Renal cortical epithelial cell (primary cell): ENCODE measurements around the gene C14orf93. TPM values are rescaled to one million over a fixed set of nuclear protein-coding genes. Genes with fewer than 3 reads are reported as not detected.
A peak's percentile ranks its signal among the peaks of the same experiment; 100 is the strongest.

ENCODE experiments used
- DNase-seq: peaks from one replicate; pipeline ENCODE4 v3.0.0-alpha.2; 2011; ENCODE audit warnings: low read depth
- total RNA-seq: library from RNA; depleted of rRNA; stranded (reverse); fragments of >200 nt; gene quantifications from 2 replicates; pipeline ENCODE4 v1.2.3, GENCODE V29; 2014

Gene C14orf93
- total RNA-seq, 1 donor from 2014 or later = 16.2 TPM

DNA sequence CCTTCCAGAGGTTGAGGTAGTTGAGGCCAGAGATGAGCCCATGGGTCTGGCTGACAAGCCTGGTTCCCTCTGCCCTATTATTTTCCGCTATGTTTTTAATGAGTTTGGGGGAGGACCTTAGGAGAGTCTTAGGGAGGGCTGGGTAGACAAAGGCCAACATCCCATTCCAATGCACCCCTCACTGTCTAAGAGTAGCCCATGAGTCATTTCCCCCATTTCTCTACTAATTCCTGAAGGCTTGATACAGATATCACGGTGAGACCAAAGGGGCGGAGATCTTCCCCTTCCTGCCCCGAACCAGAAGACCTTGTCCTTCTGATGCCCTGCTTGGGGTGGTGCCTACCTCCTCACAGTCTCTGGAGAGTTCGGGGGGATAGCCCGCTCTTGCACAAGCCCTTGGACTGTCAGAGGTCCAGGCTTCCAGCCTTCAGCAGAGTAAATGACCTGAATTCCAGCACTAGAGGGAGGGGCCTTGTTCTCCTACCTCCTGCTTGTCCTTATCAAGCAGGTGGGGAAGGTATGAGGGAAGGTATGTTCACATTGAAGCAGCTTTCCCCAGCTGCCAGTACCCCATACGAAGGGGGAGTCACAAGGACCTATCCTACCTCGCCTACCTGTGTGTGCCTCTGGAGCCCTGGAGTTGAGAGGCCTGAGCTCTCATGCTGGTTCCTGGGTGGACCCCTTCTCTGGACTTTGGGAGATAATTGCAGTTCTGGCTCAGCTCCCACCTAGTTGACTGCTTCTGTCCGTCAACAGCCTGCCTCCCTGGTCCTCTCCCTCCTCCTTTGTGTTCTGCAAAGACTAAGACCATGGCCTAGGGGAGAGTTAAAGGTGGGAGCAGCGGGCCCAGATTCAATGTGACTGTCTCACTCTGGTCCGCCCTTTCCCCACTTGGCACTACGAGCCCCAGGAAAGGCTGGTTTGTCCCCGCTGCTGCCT lies 35.7 kb upstream of the C14orf93 start:
- no peak for DNase-seq

DNA sequence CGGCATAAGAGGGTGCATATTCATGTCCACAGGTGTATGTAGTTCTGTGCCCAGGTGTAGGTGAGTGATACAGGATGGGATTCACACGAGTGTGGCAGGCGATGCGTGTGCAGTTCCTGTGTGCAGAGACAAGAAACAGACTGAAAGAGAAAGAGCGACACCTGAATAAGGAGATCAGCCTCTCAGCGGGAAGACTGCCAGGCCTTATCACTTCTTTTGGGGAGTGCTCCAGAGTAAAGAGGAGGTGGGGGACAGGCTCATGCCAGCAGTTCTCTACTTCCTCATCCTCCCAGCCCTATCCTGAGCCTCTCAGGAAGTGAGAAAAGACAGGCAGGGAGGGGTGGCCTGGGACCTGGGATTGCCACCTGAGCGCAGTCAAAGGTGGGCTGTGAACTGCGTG lies 34.9 kb upstream of the C14orf93 start:
- DNase-seq = no peak

DNA sequence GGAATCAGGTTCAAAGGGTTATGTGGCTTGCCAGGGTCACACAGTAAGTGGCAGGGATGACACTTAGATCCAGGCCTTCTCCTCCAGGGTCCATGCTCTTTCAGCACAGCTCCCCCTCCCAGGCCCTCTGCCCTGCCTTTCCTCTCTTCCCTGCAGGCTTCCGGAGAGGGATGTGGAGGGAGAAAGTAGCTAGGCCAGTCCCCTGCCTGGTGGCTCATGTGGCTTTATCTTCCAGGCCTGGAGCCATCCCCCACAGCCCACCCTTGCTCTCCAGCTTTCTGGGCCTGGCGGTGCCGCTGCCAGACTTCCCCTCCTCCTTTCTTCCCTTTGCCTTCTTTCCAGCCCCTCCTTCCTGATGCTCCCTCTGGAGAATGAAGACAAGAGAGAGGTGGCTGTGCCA lies 33.8 kb upstream of the C14orf93 start:
- no peak for DNase-seq

DNA sequence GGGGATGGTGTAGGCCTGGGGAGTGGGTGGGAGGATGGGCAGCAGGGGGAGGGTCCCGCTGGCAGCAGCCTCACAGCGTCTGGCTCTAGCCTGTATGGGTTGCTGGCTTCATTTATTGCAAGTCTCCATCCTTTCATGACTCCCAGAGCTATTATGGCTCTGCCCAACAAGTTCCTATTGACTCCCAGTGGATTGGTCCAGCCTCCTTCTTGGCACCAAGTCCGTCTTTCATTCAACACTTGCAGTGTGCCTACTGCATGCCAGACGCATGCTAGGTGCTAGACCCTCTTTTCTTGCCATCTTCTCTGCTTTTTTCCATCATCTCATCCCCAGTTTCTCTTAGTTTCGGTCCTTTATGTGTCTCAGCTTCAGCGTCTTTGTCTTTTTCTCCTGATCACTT lies 33.2 kb upstream of the C14orf93 start:
- no peak for DNase-seq

DNA sequence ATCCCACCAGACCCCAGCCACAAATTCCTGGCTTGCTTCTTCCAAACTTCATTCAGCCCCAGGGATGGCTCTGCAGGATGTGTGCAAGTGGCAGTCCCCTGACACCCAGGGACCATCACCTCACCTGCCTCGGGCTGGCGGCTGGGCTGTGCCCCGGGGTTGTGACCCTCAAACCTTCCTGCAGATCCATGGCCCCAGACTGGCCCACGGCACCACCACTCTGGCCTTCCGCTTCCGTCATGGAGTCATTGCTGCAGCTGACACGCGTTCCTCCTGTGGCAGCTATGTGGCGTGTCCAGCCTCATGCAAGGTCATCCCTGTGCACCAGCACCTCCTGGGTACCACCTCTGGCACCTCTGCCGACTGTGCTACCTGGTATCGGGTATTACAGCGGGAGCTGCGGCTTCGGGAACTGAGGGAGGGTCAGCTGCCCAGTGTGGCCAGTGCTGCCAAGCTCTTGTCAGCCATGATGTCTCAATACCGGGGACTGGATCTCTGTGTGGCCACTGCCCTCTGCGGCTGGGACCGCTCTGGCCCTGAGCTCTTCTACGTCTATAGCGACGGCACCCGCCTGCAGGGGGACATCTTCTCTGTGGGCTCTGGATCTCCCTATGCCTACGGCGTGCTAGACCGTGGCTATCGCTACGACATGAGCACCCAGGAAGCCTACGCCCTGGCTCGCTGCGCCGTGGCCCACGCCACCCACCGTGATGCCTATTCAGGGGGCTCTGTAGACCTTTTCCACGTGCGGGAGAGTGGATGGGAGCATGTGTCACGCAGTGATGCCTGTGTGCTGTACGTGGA lies 32.4 kb upstream of the C14orf93 start, which contains the start of gene PSMB11:
Gene PSMB11 (plus strand): TSS at position 51 of the 804 bp plus-strand sequence. CDS start 14 bp downstream, at position 65.
- no peak for DNase-seq

DNA sequence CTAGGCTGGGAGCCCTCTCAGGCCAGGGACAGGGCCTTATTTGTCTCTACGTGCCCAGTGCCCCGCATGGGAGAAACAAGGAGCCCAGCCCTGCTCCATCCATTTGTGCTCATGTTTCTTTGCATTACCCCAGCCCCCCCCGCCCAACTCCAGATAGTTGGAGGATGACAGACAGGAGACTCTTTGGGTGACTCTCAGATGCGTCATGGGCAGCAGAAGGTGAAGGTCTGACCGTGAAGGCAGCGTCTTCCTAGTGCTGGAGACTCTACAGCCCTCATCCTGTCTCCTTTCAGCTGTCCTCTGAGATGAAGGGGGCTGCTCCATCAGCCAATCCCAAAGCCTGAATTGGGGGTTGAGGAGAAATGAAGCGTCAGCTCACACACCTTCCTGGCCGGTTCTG lies 31.8 kb upstream of the C14orf93 start:
- DNase-seq = no peak

DNA sequence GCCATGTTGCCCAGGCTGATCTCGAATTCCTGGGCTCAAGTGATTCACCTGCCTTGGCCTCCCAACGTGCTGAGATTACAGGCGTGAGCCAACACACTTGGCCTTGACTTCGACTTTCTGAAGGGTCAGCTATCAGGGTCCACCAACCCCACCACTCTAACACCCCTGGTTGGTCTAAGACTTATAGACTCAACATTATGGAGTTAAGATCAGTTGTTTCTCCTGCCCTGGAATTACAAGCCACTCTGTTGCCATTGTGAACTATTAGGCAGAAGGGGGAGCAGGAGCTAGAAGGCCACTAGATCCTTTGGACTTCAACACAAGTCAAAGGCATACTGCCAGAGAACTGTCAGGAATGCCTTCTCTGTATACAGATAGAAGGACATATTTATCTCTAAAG lies 30.2 kb upstream of the C14orf93 start:
- DNase-seq = no peak

DNA sequence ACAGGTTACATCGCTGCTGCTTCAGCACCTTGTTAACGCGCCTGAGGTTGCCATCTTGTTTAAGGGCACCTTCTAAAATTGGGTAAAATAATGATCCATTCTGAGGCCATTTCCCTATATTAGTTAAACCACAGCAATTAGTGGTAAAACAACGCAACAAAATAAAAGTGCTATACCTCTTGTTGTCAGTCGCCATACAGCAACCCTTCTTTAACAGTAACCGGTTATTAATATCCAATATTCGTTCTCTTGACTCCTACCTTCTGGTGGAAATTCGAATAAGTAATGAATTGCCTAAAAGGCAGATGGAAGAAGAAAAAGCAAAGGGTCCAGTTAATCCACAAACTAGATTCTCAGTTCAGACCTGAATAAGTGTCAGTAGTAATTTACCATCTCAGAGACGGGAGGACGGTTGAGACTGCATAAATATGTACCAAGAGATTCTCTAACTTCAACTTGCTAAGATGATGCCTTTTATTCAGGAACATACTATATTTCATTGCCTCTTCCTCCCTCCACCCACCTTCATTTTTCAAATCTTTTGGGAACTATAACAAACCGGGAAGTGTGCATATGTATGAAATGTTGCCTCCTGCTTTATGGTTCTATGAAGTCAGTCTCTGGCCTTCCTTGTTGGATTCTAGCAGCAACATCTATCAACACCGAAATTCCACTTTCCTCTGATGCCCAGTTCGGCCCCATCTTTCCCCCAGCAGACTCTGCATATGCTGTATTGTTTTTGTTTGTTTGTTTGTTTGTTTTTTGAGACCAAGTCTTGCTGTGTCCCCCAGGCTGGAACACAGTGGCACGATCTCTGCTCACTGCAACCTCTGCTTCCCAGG lies 25.6 kb upstream of the C14orf93 start:
- DNase-seq = no peak

DNA sequence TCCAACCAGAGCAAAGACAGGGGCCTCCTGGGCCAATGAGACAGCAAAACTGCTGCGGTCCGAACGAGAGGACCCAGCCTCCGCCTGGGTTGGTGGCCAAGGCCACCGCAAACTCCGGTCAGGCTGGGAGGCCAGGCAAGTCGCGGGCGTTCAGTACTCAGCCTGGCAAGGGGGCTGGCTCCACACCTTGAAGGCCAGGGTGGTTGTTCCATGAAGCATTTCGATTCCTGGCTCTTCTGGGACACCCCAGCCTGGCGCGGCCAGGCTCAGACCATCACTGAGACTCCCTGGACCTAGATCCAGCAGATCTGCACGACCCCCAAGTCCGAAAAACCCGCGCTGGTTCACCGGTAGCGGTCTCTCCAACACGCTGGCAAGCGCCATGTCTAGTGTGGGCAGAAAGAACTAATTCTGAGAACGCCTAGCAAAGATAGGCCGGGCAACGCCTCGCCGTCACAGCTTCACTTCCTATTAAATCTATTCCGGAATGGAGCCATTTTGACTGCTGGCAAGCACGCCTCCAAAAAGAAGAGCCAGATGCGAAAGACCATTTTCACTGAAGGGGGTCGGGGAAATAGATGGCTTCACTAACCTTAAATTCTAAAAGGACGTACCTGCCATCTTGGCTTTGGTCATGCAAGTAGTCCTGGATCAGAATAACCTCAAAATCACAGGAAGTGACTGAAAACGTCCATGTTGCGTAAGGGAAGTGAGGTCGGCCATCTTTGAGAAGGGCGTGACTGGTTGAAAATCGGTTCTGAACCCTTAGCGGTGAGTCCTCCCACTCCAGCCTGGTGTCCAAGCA lies 24.8 kb upstream of the C14orf93 start, which contains the start of gene PSMB5:
Gene PSMB5 (minus strand): TSS at position 403 of the 805 bp plus-strand sequence. CDS start 19 bp downstream, at position 384.
- DNase-seq = peak; percentile 97

DNA sequence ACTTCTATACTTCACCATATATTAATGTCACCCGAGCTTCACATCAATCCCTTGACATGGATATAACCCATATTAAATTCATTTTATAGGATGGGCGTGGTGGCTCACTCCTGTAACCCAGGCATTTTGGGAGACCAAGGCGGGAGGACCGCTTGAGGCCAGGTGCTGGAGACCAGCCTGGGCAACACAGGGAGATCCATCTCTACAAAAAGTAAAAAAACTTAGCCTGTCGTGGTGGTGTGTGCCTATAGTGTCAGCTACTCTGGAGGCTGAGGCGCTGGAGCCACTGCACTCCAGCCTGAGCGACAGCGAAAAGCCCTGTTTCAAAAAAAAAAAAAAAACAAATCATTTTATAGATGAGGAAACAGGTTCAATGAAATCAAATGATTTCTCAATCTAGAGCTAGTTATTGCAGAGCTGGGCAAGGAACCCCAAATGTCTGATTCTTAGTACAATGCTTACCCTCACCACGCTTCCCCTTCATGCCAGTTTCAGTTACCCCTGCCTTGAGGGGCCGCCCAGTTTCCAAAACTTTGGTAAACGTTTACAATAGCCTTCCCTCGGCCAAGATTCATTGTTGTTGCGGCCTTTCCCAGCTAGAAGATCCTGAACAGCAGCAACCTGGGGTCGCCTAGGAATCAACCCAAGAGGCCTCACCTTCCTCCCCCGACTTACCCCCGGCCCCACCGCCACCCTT lies 24.0 kb upstream of the C14orf93 start:
- no peak for DNase-seq

DNA sequence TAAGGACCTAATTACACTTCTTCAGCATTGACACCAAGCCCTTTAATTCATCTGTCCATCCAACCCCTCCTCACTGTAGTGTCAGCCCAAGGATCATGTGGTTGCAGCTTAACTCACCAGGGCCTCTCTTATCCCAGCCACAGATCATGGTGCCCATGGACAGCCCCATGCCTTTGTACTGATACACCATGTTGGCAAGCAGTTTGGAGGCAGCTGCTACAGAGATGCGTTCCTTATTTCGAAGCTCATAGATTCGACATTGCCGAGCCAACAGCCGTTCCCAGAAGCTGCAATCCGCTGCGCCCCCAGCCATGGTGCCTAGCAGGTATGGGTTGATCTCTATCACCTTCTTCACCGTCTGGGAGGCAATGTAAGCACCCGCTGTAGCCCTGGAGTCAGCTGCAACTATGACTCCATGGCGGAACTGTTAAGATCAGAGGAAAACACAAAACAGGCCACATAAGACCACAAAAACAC lies 23.3 kb upstream of the C14orf93 start:
- no peak for DNase-seq

DNA sequence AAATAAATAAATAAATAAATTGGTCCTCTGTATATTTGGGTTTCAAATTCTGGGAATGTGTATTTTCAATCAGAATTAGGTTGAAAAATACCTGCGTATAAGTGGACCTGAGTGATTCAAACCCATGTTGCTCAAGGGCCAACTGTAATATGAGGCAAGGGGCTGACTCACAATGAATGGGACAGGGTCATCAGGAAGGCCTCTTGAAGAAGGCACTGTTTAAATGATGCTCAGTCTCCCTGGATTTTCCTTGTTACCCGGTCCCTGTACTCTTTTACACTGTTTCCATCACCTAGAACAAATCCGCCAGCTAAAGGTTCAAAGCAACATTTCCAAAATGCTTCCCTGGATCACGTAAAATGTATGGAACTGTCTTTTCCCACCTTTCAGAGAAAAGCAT lies 21.0 kb upstream of the C14orf93 start:
- no peak for DNase-seq

DNA sequence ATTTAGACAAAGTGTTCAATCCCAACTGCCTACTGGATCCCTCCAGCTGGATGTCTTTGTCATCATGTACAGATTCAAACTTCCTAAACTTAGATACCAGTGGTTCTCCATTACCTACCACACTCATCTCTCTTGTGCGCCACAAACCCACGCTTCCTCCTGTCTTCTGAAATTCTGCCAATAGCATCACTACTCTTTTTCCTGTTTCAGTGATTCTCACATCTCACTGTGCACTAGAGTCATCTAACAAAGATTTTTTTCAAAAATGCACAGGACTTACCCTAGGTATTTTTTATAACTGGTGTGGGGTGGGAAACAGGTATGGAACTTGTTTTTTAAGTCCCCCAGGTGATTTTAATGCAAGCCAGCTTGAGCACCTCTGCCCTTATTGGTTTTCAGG lies 18.9 kb upstream of the C14orf93 start:
- DNase-seq = no peak

DNA sequence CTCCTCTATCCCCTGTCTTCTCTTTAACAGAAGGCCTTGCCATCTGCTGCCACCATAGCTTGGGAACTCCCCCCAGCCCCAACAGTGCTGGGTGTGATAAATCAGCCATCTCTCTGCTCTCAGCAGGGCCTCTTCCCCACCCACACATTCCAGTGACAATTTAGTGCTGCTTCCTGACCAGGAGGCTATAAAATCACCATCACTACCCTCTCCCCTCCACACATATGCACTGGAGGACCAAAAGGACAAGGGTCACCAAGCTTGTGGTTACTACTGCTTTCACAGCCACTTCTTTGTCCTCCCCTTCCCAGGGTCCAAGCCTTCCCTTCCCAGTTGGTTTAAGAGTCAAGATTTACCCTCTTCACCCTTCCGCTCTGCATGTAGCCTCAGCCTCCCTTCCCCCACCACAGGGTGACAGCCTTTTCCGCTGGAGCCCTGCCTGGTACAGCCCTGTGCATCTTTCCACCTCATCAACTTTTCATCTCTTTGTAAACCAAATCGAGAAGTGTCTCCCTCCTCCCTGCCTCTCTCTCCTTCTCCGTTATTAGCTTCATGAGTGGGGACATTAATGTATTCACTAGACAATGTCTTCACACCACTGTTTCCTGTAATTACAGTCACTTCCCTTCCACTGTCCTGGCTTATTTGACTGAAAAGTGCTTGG lies 15.3 kb upstream of the C14orf93 start:
- DNase-seq = no peak

DNA sequence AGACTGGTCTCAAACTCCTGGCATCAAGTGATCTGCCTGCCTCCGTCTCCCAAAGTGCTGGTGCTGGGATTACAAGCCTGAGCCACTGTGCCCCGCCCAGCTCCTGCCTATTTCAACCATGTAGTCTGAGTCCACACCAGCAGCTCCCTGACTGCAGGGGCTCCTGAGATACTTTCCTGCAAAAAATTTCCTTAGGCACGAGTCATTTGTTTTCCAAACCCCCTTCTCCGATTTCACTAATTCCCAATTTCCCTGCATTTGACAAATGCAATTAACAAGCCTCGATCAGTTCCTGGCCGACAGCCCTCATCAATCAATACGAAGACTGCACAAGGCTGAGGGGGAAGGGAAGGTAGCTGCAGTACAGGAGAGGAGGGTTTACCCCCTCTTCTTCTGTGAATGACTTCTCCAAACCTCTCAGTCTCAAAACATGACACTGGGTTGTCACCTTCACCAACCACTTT lies 14.7 kb upstream of the C14orf93 start:
- no peak for DNase-seq

DNA sequence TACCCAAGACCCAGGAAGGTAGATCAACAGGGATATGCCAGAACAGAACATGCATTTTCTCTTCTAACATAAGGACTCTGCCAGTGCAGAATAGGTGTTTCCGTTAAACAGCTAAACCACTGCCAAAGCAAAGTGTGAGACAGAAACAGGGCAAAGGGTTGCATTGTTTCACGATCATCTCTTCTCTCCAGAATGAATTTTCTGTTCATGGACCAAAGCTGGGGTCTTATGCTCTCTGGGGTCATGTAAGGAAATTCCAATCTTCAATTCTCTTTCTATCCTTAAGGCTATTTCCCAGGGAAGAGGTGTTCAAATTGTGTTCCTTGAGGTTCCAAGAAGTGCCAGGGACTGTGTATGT lies 13.8 kb upstream of the C14orf93 start:
- no peak for DNase-seq

DNA sequence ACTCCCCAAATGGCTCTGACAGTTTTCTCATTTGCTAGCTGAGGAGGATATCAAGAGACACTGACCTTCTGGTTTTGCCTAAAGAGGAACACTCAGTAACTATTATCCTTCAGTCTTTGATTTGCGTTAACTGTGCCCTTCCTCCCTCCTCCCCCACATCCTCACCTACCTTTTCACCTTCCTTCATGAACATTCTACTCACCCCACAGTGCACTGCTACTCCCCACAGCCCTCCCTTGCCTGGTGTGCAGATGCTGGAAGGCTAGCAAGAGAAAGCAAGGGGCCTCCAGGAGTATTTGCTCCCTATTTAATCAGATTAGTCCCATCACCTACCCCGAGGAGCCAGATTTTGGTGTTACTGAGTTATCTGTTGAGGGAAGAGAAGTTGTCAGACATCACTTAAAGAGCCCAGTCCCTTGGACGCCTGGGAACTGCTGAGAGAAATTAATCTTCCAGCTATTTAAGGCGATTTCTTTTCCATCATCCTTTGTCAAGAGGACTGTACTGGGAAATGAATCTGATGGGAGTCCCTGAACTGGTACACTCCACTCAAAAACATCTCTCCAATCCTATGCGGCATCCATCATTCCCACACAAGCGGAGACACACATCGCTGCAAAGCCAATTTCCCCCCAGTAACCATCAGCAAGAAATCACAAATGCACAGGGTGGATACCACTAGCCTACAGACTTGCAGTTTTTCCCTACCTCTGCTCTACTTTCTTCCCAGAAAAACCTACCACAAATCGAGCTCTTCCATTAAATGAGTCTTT lies 13.3 kb upstream of the C14orf93 start:
- no peak for DNase-seq

DNA sequence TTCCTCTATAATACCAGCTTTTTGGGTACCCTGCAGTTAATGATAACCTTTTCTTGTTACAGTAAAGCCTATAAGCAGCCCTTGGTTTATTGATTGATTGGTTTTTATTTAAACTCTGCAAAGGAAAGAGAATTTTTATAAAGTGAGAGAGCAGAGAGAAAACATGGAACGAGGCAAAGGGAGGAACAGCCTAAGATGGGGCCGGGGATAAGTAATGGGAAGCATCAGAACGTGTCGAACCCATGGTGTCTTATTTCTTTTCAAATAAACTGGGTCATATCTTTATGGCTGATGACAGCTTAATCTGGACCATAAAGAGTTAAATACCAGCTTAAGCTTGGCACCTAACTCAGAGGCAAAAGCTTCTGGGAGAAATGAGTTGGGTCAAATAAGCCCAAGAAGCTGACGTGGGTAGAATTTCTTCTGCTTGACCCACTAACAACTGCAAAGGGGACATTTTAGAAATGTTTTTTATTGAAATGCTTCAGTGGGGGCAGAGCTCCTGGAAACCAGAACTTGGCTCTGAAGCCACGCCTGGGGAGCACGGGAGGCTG lies 12.0 kb upstream of the C14orf93 start:
- no peak for DNase-seq
